HG03575 (cell line): ENCODE data around the gene CRISP3.
"Not testable (repeated sequence)": the region's sequence is repeated elsewhere in the genome, so short reads cannot be mapped to it uniquely, and the experiment has no call there.

Source experiments
- ATAC-seq: cut with Tn5 transposase; IDR thresholded peaks from one replicate; pipeline ENCODE4 v1.9.1; 2021; ENCODE audit not compliant: unreplicated experiment, insufficient number of reproducible peaks, low FRiP score; ENCODE audit errors: extremely low read depth

The CRISP3 gene

DNA sequence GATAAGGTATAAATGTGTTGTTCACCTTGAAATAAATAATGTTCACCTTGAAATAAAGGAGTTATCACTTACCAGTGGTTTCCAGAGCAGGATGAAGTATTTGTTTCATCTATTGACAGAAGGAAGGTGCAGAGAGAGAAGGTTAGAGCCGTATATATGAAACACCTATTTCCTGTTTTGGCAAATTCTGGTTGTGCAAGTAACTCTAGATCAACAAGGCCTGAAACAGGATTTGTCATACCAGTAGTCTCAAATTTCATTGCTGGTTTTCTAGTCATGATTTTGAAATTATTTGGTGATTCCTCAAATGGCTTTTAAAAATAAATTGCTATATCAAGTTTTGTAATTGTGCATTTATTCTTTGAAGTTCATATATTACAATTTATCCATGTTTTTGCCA, at the start of gene CRISP3:
Gene CRISP3, minus strand, starts transcription at position 130 of the 400 bp plus-strand sequence. Its CDS starts 21 bp downstream, at position 109.
- no peak for ATAC-seq

GRCh38 chr6:49790341-49790740, 46.2 kb upstream of the CRISP3 start:
- no peak for ATAC-seq

GRCh38 chr6:49787176-49787575, 43.0 kb upstream of the CRISP3 start, which contains the start of gene PGK2:
TSS of gene PGK2 (minus strand) at chr6:49787285. CDS start at chr6:49787187, 98 bp downstream.
- no peak for ATAC-seq

- ATAC-seq: no peak
These were observed 40.1 kb upstream of the CRISP3 start for GRCh38 chr6:49784272-49784671.

DNA sequence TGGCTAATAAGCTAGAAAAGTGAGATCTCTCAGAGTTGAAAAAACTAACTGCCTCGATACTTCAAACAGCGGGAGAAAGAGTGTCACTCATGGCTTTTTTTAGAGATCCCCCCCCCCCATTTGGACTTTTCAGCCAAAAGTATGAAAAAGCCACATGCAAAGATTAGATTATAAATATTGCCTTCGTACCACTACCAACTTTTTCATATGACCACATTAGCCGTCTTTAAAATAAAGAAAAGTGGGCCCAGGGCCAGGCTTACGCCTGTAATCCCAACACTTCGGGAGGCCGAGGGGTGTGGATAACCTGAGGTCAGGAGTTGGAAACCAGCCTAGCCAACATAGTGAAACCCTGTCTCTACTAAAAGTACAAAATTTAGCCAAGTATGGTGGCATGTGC, 38.5 kb upstream of the CRISP3 start:
- no peak for ATAC-seq

- no peak for ATAC-seq
These were observed 38.1 kb upstream of the CRISP3 start for GRCh38 chr6:49782293-49782692.

DNA sequence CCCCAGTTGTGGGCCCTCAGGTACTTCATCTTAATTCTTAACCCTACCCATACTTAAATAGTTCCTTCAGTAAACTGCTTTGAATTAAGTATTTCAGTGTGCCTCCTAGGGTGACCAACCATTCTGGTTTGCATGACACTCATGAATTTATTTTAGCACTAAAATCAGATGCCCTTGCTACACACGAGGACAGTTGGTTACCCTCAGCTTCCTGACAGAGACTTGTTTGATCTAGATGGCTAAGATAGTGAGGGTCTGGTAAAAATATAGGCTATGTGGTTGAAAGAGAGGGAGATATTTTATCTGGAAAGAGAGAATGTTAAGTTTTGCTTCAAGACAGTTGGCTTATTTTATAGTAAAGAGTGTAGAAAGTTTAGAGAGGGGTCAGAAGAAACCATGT, 32.3 kb upstream of the CRISP3 start:
- ATAC-seq: no peak

DNA sequence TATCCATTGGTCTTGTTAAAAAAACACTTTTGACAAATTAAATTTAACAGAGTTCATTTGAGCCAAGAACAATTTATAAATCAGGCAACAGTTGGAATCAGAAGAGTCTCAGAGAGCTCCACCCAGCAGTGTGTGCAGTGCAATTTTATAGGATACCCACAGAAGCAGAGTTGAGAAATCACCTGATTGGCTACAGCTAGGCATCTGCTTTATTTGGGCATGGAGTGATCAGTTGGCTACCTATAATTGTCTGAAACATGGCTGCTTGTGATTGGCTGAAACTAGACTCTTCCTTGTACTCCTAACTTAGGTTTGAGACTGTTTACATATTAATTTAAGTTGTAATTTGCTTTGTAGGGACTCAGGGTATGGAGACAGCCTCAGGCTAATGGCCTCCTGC, 30.9 kb upstream of the CRISP3 start:
- ATAC-seq: no peak

DNA sequence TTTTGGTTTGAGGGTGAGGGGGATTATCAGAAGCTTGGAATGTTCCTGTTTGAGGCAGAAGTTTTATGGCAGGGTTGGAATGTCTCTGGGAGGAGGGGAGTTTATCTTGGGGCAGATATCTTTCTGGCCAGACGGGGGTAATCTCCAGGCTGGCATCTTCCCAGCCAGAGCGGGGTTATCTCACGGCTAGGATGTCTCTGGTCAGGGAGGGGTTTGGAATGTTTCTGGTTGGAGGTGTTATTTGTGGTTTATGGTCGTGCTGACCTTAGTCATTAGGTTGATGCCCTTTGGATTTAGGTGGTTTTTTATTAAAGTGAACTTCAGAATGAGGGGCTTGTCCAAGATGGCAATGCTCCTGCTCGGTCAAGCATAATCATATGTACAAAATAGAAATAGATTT, 28.1 kb upstream of the CRISP3 start:
- ATAC-seq: no peak

DNA sequence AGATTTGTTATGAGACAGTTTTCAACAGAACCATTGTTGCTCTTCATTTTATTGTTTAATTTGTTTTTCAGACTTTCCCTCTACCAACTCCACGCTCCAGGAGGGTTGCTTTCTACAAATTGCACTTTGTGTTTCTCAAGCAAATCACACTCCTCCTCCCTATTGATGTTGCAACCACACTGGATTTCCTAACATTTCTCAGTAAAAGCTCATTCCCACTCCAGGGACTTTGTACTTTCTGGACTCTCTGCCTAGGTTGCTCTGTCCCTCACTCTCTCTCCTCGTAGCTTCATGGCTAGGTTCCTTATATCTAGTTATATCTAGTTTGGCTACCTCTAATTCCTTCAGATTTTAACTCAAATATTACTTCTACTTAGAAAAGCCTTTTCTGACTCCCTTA, 22.6 kb upstream of the CRISP3 start:
- ATAC-seq: no peak

DNA sequence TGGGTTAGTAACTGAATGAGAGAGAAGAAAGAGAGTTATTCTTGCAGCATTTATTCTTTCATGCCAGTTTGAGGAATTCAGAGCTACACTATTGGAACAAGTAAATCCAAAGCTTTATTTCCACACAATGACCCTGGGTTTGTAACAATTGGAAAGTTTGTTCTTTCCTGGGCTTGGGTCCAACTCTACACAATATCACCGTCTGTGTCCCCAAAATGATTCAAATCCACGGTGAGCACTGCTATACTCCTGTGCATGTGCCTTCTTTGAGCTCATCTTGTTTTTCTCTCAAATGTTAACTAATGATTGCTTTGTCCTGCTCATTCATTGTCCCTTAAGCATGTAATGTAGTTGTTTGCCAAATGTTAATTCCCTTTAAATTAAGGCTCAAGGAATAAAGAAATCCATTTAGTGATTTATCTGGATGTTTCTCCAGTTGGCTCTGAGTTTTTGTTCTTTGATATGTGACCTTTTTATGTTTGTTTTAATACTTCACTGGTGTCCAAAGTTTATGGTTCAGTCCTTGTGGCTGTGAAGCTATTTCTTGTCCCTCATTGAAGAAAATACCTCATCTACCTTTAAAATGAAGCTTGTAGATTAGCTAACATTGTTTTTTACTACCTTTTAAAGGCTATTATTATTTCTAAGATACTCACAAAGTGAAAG, 20.5 kb upstream of the CRISP3 start:
- no peak for ATAC-seq

DNA sequence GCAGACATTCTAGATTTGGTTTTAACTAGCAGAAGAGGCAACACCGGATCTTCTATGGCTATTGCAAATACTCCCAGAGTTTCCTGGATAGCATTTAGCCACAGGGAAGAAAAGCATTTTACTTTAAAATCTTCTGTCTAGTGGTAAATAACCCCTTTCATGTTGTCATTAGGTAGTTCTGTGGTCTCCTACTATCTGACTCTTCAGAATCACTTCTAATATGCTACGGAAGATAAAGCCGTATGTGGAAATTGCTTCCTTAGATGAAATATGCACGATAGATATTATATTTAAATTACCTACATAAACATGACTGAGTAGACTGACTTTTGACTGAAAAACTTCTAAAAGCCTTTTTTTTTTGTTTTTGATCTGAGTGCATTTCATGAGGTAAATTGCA, 759 bp downstream of the CRISP3 start:
- ATAC-seq: no peak

GRCh38 chr6:49739423-49739822, 4.8 kb downstream of the CRISP3 start:
- ATAC-seq: no peak

DNA sequence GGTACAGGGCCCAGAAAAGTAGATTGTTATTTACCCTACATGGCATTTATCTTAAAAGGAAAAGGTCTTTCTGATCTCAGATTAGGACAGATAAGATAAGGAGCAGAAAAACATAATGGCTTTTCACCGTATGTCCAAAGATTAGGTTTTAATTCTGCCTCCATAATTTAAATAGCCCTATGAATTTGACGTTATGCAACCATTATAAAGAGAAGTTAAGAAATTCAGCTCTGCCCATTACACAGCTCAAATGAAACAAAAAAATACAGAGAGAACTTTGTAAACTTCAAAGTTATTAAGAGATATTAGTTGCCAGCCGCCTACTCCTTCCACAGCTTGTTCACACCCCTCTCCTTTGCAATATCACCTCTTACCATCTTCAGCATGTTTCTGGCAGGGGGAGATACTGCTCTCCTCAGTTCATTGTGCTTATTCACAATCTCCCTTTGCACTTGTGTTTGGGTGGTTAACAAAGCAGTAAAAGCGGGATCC, 8.1 kb downstream of the CRISP3 start:
- no peak for ATAC-seq

- no peak for ATAC-seq
These were observed 10.5 kb downstream of the CRISP3 start for GRCh38 chr6:49733680-49734079.

DNA sequence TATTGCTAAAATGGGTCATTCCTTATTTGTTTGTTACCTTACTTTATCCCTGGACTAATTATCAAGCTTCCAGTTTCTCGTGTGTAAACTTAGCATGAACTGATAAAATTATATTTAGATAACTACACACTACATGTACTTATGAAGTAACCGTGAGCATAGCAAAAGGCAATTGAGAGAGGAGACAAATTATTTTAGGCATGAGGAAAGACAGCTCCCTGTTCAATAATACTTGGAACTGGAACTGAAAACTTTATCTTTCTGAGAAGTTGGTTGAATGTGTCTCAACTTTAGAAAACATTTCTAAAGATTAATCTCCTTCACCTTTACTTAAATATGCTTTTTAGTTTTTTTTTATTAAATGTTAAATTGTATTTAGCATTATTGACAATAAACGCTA, 11.4 kb downstream of the CRISP3 start:
- ATAC-seq: no peak

GRCh38 chr6:49730251-49730650, 13.9 kb downstream of the CRISP3 start:
- ATAC-seq: no peak

- not testable (repeated sequence) for ATAC-seq
These were observed 20.3 kb downstream of the CRISP3 start for GRCh38 chr6:49723917-49724316.

DNA sequence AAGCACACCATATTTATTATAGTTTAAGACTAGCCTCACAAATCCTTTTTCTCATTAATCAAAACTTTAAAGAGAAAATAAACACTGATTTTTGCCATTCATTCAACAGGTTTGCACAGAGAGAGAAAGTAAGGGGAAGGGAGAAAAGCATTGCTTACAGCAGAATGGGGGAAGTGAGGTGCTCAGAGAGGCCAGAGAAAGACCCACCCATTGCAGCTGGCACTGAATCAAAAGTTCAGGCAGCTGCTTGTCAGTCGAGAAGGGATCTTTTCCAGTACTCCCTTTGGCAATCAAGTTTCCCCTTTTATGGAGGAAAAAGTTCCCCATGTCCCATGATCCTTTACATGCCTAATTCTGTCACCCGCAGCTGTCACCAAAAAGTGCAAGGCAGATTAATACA, 22.9 kb downstream of the CRISP3 start:
- no peak for ATAC-seq

DNA sequence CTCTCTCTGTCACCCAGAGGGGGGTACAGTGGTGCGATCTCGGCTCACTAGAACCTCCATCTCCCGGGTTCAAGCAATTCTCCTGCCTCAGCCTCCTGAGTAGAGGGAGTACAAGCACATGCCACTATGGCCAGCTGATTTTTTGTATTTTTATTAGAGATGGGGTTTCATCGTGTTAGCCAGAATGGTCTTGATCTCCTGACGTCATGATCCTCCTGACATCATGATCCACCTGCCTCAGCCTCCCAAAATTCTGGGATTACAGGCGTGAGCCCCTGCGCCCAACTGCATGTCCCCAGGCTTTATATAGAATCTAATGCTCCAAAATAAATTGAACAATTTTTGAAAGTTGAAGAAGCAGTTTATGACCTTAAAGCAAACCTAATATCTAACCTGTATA, 23.8 kb downstream of the CRISP3 start:
- ATAC-seq: no peak

DNA sequence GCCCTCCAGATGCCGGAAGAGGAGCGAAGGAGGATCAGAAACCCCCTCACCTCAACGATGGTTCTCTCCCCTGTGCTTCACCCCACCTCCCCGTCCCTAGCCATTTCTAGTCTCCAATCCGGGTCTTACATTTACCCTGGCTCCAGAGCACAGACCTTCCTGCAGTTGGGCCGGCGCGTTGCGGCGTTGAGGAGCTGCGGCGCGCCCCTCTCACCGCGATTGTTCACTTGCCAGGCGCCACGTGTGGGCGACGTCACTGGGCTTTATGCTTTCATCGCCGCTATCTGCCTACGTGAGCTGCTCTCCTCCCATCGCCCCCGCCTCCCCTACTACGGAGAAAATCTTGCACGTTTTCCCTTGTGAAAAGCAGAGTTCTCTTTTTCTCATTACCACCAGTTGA, 30.8 kb downstream of the CRISP3 start, which contains the start of gene CRISP2:
Gene CRISP2, minus strand, starts transcription at position 198 of the 400 bp plus-strand sequence. CDS start 4,347 bp downstream, outside the sequence.
- no peak for ATAC-seq
